ENCODE measurements around the gene DEFB125.

The DEFB125 gene

GRCh38 chr20:145877-146276 lies 58.4 kb downstream of the DEFB125 start:
- H3K36me3 ChIP-seq, result no peaks in the 10 kb centered on the region
- H3K4me3 ChIP-seq, result no peak overlapping the region
- H3K9me3 ChIP-seq, result no peaks in the 10 kb centered on the region
- H3K4me1 ChIP-seq, result no peaks in the 10 kb centered on the region
- intact Hi-C loops (cut with DNase I; ENCODE audit: low total_unique reads), result no loop called here
- H3K27me3 ChIP-seq, result no peaks in the 10 kb centered on the region
- DNase-seq, result no peak
- TF ChIP-seq CTCF (IDR thresholded peaks at IDR 0.05), result no peak
- H3K27ac ChIP-seq, result no peak overlapping the region
